HEK293T (cell line): ENCODE measurements around the gene EBPL.

Experiments used
- CTCF ChIA-PET: fragments of 350-600 bp; formaldehyde crosslinking; extraction: SDS; loops from one replicate; lab custom pipeline; 2021; ENCODE audit warnings: antibody characterized with exemption, inconsistent platforms; lab: Yijun Ruan, JAX
- POLR2A ChIA-PET: fragments of 350-600 bp; formaldehyde crosslinking; extraction: SDS; loops from one replicate; lab custom pipeline; 2020; ENCODE audit warnings: antibody characterized with exemption, inconsistent platforms; lab: Yijun Ruan, JAX
- DNase-seq: peaks from one replicate; pipeline ENCODE4 v3.0.0; 2012; ENCODE audit warnings: mixed read lengths; ENCODE audit errors: extremely low spot score
- ARNT ChIP-seq: fragments of 450-650 bp; IDR thresholded peaks from 2 replicates; pipeline ENCODE4 v1.6.1; 2017; ENCODE audit warnings: mild to moderate bottlenecking
- BHLHE40 ChIP-seq: fragments of 450-650 bp; IDR thresholded peaks from 2 replicates; pipeline ENCODE4 v1.6.1; 2016; ENCODE audit warnings: mild to moderate bottlenecking, moderate library complexity, borderline replicate concordance
- CTBP1 ChIP-seq: fragments of 450-650 bp; IDR thresholded peaks from 2 replicates; pipeline ENCODE4 v1.6.1; 2016; ENCODE audit warnings: borderline replicate concordance
- ELF4 ChIP-seq: fragments of 450-650 bp; IDR thresholded peaks from 2 replicates; pipeline ENCODE4 v1.6.1; 2017; ENCODE audit warnings: antibody characterized with exemption
- FOXA1 ChIP-seq: fragments of 450-650 bp; IDR thresholded peaks from 2 replicates; pipeline ENCODE4 v1.6.1; 2016; ENCODE audit warnings: mild to moderate bottlenecking
- FOXK2 ChIP-seq: fragments of 450-650 bp; IDR thresholded peaks from 2 replicates; pipeline ENCODE4 v1.6.1; 2016; ENCODE audit warnings: mild to moderate bottlenecking
- FOXM1 ChIP-seq: fragments of 450-650 bp; IDR thresholded peaks from 2 replicates; pipeline ENCODE4 v1.6.1; 2017; ENCODE audit warnings: mild to moderate bottlenecking, borderline replicate concordance
- HDGF ChIP-seq: fragments of 450-650 bp; IDR thresholded peaks from 2 replicates; pipeline ENCODE4 v1.6.1; 2017; ENCODE audit warnings: antibody characterized with exemption, borderline replicate concordance
- L3MBTL2 ChIP-seq: fragments of 450-650 bp; conservative IDR thresholded peaks from 2 replicates; pipeline ENCODE4 v1.6.1; 2016; ENCODE audit warnings: mild to moderate bottlenecking
- LEF1 ChIP-seq: fragments of 450-650 bp; IDR thresholded peaks from 2 replicates; pipeline ENCODE4 v1.6.1; 2017; ENCODE audit warnings: mild to moderate bottlenecking, borderline replicate concordance
- NFRKB ChIP-seq: fragments of 450-650 bp; IDR thresholded peaks from 2 replicates; pipeline ENCODE4 v1.6.1; 2016; ENCODE audit warnings: mild to moderate bottlenecking, moderate library complexity
- PKNOX1 ChIP-seq: fragments of 450-650 bp; IDR thresholded peaks from 2 replicates; pipeline ENCODE4 v1.6.1; 2016
- SP1 ChIP-seq: fragments of 450-650 bp; IDR thresholded peaks from 2 replicates; pipeline ENCODE4 v1.6.1; 2017
- SUZ12 ChIP-seq: fragments of 450-650 bp; IDR thresholded peaks from 2 replicates; pipeline ENCODE4 v1.6.1; 2016; ENCODE audit warnings: mild to moderate bottlenecking
- TARDBP ChIP-seq: fragments of 450-650 bp; IDR thresholded peaks from 2 replicates; pipeline ENCODE4 v1.6.1; 2016
- ZNF384 ChIP-seq: fragments of 450-650 bp; IDR thresholded peaks from 2 replicates; pipeline ENCODE4 v1.6.1; 2016

Gene EBPL

GRCh38 chr13:49657241-49657641 lies 34.0 kb downstream of the EBPL start:
- TF ChIP-seq PKNOX1 (no peak), FOXA1 (no peak), FOXK2 (no peak), ZNF384 (no peak), TARDBP (no peak), BHLHE40 (no peak), SP1 (no peak)
- CTCF ChIA-PET, result no interaction called here
- no peak for DNase-seq
- POLR2A ChIA-PET, result no interaction called here

GRCh38 chr13:49655906-49656305 lies 35.4 kb downstream of the EBPL start:
- ChIA-PET POLR2A (no interaction called here), CTCF (no interaction called here)
- no peak for TF ChIP-seq FOXA1
- no peak for TF ChIP-seq PKNOX1
- TF ChIP-seq FOXK2, result no peak
- TF ChIP-seq SP1, result no peak
- TF ChIP-seq LEF1, result no peak
- no peak for DNase-seq

GRCh38 chr13:49654011-49654410 lies 37.3 kb downstream of the EBPL start:
- no peak for DNase-seq
- CTCF ChIA-PET, result no interaction called here
- POLR2A ChIA-PET, result no interaction called here
- TF ChIP-seq NFRKB, result no peak

GRCh38 chr13:49653478-49653877 lies 37.8 kb downstream of the EBPL start:
- TF ChIP-seq FOXK2 (no peak), FOXM1 (no peak), PKNOX1 (no peak), SUZ12 (no peak), LEF1 (no peak), FOXA1 (no peak), ELF4 (no peak), BHLHE40 (no peak), SP1 (no peak), HDGF (no peak), TARDBP (no peak), CTBP1 (no peak), ZNF384 (no peak), L3MBTL2 (no peak), NFRKB (no peak), ARNT (no peak)
- POLR2A ChIA-PET, result no interaction called here
- CTCF ChIA-PET, result no interaction called here

GRCh38 chr13:49652355-49653305 lies 38.7 kb downstream of the EBPL start:
- CTCF ChIA-PET, result no interaction called here

More at GRCh38 chr13:49653478-49653877, 37.8 kb downstream of the EBPL start:
- DNase-seq, result no peak

More at GRCh38 chr13:49652355-49653305, 38.7 kb downstream of the EBPL start:
- TF ChIP-seq BHLHE40 (no peak), LEF1 (no peak), ARNT (no peak), NFRKB (no peak), CTBP1 (no peak), PKNOX1 (no peak; the same call in 1 of the 2 replicates), FOXM1 (no peak), ZNF384 (no peak), SP1 (no peak), SUZ12 (no peak), HDGF (no peak), FOXK2 (no peak), FOXA1 (no peak), L3MBTL2 (no peak), TARDBP (no peak)
- peak; percentile 74 for DNase-seq
- POLR2A ChIA-PET, result no interaction called here
